Lung microvascular endothelial cell (primary cell): ENCODE results near the gene PRM3. TPM values are rescaled to one million over a fixed set of nuclear protein-coding genes. Genes with fewer than 3 reads are reported as not detected.

Experiments
- DNase-seq, 2 donors: peaks; one replicate each; pipeline versions ENCODE4 v3.0.0 to v3.0.0-alpha.2; 2010; ENCODE audit warnings: low read depth in 2 of 2
- total RNA-seq: library from RNA; depleted of rRNA; stranded (reverse); fragments of >200 nt; gene quantifications from 2 replicates; pipeline ENCODE4 v1.2.1, GENCODE V29; 2014

Gene PRM3
- total RNA-seq, 1 donor from 2014 or later = not detected

- no peak for DNase-seq
Observed at GRCh38 chr16:11225677-11226549, 47.5 kb downstream of the PRM3 start.

DNA sequence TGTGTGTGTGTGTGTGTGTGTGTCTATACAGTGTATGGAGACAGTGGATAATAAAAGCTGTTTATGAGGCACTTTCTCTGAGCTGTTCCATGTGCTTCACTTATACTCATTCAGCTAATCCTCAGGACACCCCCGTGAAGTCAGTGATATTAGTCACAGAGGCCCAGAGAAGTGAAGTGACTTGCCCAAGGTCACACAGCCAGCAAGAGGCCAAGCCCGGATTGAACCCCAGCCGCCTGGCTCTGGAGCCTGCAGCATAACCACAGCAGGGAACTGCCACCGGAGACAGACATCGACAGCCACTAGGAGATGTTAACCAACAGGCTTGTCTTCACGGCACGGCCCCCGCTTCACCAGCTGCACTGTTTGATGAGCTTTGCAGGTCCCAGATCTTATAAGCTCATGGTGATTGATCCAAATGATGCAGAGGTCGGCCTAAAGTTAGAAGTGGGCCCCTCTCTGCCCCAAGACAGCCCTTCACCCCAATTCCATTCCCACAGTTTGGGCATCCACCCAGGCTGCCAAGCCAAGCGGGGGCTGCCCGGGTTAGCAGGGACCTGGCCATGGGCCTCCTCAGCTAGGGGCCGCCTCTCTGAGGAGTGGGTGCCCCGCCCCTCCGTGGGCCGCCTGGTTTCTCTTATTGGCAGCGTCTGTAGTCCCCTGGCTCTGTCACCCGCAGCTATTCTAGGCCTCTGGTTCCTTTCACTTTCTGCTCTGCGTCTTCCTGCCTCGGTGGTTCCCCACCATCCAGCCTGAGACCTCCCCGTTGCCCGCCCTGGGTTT lies 48.3 kb downstream of the PRM3 start:
- peak; percentile 20 to 28 for DNase-seq

DNA sequence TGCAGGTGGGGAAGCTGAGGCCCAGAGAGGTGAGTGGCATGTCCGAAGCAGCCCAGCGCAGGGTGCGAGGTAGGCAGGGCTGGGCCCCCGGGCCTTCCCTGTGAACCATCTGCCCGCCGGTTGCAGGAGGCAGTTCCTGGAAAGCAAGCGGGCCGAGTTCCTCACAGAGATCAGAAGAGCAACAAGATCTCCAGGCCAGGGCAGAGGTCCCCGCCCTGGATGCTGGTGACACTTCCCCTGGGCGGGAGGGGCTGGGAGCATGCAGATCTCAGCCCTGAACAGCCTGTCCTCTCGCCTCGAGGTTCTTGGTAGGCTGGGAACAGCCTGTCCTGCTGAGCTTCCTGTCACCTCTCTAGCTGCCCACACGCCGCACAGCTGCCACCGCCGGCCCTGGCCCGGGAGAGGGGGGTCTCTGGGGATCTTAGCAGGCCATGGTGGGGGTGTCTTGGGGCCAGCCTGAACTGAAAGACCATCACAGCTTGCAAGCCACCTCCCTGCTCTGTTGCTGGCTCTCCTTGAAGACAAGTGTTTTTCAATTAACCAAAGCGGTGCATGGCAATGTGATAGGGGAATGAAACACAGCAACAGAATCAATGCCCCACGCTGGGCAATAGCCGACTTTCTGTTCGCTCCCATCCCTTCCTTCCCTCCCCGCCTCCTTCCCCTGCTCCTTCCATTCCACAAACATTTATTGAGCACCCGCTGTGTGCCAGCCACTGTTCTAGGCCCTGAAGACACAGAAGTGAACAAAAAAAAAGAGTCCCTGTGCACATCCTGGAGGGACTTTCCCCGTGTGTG lies 49.1 kb downstream of the PRM3 start:
- peak in 1 of 2 donors; percentile 15 for DNase-seq

Other genes starting within 250 kb of the PRM3 start
- gene SOCS1, start 17.4 kb downstream of the PRM3 start, total RNA-seq = 0.22 and 0.79 TPM in 2 replicates
- not detected in 2 replicates for gene TNP2, start 4.3 kb downstream of the PRM3 start, total RNA-seq
- not detected in 2 replicates for gene PRM2, start 2.9 kb upstream of the PRM3 start, total RNA-seq
- gene PRM1, start 7.7 kb upstream of the PRM3 start, total RNA-seq = not detected in 2 replicates
- 0.99 and 2.8 TPM in 2 replicates for gene RMI2, start 71.8 kb upstream of the PRM3 start, total RNA-seq